Endothelial cell of hepatic sinusoid (primary cell): ENCODE measurements around the gene TMEM222.

Source experiments
- in situ Hi-C: cut with HindIII; loops from 2 replicates; pipeline ENCODE4 v1.10.0; 2017; ENCODE audit warnings: low sequenced_read_pairs

TMEM222 gene, protein sequence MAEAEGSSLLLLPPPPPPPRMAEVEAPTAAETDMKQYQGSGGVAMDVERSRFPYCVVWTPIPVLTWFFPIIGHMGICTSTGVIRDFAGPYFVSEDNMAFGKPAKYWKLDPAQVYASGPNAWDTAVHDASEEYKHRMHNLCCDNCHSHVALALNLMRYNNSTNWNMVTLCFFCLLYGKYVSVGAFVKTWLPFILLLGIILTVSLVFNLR

DNA sequence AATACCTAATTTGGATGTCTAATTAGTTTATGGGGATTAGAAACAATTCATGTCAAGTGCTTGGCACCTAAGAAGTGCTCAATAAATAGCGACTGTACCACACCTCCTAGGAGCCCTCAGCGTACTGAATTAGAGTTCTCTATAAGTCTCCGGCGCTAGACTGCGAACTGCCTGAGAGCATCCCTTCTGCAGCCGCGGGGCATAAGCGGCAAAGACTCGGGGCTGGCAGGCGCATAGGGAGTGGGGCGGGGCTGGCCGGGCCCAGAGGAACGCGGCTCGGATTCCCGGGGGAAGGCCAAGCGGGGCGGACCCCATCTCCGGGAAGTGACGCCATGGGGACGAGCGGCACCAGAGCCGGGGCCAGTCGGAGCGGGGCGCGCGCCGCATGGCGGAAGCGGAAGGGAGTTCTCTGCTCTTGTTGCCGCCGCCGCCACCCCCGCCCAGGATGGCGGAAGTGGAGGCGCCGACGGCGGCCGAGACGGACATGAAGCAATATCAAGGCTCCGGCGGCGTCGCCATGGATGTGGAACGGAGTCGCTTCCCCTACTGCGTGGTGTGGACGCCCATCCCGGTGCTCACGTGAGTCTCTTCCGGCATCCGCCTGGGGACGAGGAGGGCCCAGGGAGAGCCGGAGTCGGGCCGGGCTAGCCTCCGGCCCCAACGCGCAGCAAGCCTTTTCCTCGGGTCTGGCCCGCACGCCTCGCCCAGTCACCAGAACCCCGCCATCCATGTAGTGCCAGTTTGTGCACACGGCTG is at the start of gene TMEM222:
TSS of gene TMEM222 (plus strand) at position 351 of the 756 bp plus-strand sequence. CDS start at position 386, 35 bp downstream.
- in situ Hi-C loops, result no loop called here

DNA sequence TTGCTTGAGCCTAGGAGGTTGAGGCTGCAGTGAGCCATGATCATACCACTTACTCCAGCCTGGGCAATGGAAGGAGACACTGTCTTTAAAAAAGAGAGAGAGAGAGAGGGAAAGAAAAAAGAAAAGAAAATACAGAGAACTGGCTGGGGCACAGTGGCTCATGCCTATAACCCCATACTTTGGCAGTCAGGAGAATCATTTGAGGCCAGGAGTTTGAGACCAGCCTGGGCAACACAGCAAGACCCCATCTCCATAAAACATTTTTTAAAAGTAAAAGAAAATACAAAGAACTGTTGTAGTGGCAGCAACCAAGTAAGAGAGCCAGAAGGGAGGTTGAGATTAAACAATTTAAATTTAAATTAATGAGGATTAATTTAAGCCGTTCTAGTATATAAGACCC is 47.8 kb upstream of the TMEM222 start:
- in situ Hi-C loops, result no loop called here

DNA sequence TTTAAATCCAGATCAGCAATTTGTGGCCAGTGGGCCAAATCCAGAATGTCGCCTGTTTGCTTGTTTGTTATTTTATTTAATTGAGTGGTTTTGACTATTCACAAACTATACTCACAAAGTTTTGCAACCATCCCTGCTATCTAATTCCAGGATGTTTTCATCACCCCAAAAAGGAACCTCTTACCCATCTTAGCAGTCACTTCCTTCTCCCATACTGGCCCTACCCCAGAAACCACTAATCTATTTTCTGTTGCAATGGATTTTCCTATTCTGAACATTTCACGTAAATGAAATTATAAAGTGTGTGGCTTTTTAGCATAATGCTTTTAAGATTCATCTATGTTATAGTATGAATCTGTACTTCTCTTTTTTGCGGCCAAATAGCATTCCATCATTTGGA is 46.3 kb upstream of the TMEM222 start:
- in situ Hi-C loops, result loop anchor here (25.0 kb wide), 1 partner anchor 238 kb away; no protein-coding TSS in a partner anchor

DNA sequence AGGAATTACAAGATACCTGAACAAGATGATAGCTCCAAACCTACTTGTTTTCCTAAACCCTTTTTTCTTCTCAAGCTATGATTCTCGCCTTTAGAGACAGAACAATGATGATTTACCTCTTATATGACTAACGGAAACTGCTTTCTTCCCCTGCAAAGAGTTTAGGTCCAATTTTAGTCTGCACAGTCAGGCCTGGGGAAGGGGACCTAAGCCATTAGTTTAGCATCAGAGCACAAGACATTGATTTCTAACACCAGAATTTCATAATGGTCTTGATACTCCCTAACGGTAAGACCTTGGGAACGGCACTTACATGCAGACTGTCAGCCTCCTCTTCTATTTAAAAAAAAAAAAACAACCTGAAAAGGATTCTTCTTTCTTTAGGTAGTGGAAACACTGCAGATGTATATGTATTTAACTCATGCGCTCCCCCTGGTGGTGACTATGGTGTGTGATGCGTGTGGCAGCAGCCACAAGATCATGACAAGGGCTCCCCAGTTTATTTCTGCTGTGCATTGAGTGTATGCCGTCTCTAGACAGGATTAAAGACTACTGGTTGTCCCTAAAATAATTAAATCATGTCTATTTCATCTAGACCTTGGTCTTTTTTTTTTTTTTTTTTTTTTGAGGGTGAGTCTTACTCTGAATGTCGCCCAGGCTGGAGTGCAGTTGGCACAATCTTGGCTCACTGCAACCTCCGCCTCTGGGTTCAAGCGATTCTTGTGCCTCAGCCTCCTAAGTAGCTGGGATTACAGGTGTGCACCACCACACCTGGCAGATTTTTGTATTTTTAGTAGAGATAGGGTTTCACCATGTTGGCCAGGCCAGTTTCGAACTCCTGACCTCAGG is 37.3 kb upstream of the TMEM222 start:
- in situ Hi-C loops, result loop anchor here (25.0 kb wide), 1 partner anchor 247 kb away; no protein-coding TSS in a partner anchor

DNA sequence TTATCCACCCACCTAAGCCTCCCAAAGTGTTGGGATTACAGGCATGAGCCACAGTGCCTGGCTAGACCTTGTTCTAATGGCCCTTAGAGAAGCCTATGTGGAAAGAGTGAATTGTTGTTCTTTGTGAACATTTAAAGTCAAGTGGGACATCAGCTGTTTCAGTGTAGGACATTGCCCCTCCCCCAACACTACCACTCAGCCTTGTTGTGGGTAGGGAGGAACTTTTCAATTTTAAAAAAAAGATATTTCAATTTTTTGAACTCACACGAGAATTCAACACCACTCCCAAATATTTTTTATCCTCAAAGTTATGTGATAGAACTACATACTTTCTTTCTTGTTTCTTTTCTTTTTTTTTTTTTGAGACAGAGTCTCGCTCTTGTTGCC is 36.7 kb upstream of the TMEM222 start:
- in situ Hi-C loops, result loop anchor here (25.0 kb wide), 1 partner anchor 248 kb away; no protein-coding TSS in a partner anchor

DNA sequence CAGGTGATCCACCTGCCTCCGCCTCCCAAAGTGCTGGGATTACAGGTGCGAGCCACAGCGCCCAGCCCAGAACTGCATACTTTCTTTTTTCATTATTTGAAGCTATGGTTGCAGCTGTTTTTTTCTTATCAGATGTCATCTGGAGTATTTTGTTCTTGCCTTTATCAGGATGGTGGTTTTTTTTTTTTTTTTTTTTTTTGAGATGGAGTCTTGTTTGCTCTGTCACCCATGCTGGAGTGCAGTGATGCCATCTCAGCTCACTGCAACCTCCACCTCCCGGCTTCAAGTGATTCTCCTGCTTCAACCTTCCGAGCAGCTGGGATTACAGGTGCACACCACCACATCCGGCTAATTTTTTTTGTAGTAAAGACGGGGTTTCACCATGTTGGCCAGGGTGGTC is 36.1 kb upstream of the TMEM222 start:
- in situ Hi-C loops, result loop anchor here (25.0 kb wide), 1 partner anchor 249 kb away; no protein-coding TSS in a partner anchor

DNA sequence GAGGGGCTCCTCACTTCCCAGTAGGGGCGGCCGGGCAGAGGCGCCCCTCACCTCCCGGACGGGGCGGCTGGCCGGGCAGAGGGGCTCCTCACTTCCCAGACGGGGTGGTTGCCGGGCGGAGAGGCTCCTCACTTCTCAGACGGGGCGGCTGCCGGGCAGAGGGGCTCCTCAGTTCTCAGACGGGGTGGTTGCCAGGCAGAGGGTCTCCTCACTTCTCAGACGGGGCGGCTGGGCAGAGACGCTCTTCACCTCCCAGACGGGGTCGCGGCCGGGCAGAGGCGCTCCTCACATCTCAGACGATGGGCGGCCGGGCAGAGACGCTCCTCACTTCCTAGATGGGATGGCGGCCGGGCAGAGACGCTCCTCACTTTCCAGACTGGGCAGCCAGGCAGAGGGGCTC is 32.8 kb upstream of the TMEM222 start:
- in situ Hi-C loops, result loop anchor here (25.0 kb wide), 1 partner anchor 252 kb away; no protein-coding TSS in a partner anchor

DNA sequence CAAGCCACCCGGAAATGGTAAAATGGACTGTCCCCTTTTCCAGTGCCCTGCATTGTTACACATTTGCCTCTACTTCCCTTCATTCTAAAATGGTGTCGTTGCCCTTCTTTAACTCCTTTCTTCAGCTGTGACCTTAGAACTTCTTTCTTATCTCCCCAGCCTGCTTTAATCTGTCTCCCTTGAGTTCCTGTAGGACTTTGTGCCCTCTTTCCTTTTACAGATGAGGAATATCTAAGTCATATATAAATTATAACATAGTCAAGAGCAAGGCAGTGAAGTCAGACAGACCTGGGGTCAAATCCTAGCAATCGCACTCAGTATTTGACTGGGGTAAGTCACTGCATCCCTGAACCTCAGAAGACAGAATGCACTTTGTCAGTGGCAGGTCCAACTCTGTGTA is 31.4 kb upstream of the TMEM222 start:
- in situ Hi-C loops, result loop anchor here (25.0 kb wide), 1 partner anchor 253 kb away; no protein-coding TSS in a partner anchor

DNA sequence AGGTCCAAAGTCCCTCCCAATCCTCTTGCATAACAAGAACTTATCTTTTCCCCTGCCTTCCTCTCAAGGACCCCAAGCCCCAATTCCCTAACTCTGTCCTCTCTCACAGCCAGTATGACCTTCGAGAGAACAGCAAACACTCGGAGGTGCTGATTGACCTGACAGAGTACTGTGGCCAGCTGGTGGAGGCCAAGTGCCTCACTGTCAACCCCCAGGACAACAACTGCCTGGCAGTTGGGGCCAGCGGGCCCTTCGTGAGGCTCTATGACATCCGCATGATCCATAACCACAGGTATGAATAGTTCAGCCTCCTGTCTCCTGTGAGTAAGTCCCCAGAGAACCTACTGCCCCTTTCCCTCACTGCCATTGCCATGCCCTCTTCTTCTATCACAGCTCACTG is 29.9 kb upstream of the TMEM222 start:
- in situ Hi-C loops, result loop anchor here (25.0 kb wide), 1 partner anchor 255 kb away; no protein-coding TSS in a partner anchor

DNA sequence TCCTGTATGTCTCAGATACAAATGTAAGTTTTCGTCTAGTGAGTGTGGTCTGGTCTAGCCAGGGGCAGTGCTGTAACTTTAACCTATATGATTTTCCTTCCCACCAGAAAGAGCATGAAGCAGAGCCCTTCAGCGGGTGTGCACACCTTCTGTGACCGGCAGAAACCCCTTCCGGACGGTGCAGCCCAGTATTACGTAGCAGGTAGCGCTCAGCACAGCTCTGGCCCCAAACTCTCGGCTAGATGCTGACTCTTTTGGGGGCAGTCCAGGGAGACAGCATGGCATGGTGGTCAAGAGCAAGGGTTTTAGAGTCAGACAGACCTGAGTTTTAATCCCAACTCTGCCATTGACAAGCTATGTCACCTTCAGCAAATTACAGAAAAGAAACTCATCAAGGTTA is 28.0 kb upstream of the TMEM222 start:
- in situ Hi-C loops, result loop anchor here (25.0 kb wide), 1 partner anchor 257 kb away; no protein-coding TSS in a partner anchor

DNA sequence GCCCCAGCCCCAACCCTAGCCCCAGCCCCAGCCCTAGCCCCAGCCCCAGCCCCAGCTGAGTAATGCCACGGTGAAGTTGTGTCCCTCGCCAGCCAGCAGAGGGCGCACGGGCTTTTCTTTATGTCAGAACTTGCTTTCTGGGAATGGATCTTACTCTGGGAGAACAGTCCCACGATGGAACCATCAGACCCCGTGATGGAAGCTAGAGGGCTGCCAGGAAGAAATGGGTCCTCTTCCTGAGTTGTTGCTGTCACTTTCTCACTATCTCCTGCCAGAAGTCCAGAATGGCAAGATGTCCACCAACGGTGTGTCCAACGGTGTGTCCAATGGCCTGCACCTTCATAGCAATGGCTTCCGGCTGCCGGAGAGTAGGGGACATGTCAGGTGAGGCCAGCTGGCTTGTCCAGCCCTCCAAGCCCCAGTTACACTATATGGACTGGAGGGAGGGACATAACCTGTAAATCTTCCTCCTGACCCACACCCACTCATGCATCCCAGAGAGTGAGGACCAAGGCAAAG is 25.1 kb upstream of the TMEM222 start:
- in situ Hi-C loops, result loop anchor here (25.0 kb wide), 1 partner anchor 260 kb away; no protein-coding TSS in a partner anchor

DNA sequence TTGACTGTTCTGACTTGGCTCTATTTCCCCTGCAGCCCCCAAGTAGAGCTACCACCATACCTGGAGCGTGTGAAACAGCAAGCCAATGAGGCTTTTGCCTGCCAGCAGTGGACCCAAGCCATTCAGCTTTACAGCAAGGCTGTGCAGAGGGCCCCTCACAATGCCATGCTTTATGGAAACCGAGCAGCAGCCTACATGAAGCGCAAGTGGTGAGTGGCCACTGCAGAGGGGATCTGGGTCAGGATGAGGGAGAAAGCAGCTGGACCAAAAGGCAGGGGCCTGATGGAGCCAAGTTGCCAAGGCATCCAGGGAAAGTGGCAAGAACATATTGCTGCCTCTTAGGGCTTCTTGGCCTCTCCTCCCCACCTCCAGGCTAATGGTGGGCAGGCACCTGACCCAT is 24.1 kb upstream of the TMEM222 start:
- in situ Hi-C loops, result loop anchor here (25.0 kb wide), 1 partner anchor 261 kb away; no protein-coding TSS in a partner anchor

DNA sequence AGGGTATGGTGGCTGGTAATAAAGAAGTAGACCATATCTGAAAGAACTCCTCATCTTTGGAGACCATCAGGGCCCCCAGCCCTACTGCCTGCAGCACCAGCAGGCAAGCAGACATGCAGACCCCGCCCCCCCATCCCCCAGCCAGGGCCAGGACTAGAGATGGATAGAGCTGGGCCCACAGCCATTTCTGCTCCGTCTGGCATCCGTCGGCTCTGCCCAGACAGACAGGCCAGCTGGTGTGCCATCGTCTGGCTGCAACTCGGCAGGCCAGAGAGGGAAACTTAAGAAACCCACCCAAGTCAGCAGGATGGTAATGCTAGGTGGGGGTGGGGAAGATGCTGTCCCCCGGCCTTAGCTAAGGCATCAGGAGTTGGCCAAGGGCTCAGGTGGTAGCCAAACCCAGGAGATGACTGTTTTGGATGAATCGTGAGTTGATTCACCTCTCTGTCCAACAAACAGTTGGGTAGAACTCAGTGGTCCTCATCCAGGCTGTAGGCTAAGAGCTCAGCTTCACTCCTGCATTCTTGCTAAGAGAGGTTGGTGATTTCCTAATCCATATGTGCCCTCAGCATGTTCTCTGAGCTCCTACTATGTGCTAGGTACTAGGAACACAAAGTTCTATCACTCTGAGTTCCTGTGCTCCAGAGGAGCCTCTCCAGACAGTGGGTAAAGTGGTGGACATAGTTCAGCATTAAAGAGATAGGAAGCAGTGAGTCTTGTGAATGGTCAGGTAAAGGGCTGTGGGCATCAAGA is 23.2 kb upstream of the TMEM222 start:
- in situ Hi-C loops, result loop anchor here (25.0 kb wide), 1 partner anchor 262 kb away; no protein-coding TSS in a partner anchor

DNA sequence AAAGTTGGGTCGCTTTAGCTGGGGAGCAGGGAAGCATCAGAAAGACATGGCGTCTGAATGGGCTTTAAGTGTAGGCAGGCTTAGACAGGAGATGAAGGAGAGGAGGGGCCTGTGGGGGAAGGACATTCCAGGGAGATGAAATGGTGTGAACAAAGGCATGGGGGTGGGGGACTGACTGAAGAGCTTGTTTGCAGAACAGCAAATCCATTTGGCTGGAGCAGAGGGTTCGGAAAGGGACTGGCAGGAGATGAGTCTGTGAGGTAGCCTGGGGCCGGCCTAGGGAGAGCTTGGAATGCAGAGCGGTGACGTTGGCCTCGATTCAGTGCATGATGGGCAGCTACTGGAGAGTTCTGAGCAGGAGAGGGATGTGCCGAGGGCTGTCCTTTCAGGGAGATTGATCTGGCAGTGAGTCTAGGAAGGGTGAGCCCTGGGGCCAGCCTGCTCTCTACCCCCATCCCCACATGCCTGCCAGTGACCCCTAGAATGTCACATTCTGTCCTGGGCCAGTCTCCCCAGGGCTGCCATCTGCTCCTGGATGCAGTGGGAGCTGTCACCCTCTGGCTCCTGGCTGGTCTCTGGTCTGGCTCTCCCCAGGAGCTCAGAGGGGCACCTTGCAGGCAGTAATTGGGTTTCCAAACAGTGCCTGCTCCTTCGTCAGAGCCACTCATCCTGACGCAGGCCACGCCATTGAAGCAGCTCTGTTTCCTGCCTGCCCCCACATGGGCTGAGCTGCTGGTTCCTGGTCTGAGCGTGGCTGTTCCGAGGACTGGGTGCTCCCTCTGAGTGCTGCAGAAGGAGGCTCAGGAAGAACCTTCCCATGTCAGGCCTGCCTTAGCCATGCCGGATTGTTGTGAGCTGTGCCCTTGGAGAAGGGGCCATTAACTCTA is 22.3 kb upstream of the TMEM222 start:
- in situ Hi-C loops, result loop anchor here (25.0 kb wide), 1 partner anchor 262 kb away; no protein-coding TSS in a partner anchor

DNA sequence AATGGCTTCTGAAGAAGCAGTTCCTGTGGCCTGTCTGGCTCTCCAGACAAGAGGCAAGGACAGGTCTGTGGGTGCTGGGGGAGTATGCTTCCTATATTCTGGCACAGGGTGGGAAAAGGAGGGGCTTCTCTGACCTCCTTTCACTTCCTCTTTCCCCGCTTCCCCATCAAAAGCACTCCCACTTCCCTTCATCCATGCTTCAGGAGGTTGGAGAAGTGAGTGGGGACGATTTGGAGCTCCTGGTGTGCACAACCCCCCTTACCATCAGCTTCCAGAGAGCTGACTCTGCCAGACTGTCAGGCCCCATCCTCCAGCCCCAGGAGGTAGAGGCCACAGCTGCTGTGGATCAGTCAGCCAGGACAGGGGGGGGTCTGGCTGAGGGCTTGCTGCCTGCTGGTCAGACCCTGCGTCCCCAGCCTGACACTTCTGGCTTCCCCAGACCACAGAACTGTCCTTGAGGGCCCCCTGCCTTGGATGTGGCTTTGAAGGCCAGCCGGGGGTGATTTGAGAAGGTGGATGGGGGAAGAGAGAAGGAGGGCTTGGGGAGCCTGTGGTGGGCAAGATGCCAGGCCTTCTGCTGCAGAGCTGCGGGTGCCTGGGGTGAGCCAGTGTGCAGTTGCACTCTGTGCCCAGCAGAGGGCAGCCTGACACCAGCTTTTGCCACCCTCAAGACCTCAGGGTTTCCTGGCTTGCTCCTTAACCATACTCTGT is 21.5 kb upstream of the TMEM222 start:
- in situ Hi-C loops, result no loop called here

DNA sequence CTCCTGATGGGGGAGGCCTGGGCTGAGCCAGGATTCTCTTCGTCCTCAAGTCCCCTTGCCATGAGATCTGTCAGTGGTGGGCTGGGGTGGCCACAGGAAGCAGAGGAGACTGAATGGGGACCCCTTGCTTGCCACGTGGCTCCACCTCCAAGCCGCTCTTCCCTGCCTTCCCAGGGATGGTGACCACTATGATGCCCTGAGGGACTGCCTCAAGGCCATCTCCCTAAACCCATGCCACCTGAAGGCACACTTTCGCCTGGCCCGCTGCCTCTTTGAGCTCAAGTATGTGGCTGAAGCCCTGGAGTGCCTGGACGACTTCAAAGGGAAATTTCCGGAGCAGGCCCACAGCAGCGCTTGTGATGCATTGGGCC is 20.9 kb upstream of the TMEM222 start:
- in situ Hi-C loops, result no loop called here

DNA sequence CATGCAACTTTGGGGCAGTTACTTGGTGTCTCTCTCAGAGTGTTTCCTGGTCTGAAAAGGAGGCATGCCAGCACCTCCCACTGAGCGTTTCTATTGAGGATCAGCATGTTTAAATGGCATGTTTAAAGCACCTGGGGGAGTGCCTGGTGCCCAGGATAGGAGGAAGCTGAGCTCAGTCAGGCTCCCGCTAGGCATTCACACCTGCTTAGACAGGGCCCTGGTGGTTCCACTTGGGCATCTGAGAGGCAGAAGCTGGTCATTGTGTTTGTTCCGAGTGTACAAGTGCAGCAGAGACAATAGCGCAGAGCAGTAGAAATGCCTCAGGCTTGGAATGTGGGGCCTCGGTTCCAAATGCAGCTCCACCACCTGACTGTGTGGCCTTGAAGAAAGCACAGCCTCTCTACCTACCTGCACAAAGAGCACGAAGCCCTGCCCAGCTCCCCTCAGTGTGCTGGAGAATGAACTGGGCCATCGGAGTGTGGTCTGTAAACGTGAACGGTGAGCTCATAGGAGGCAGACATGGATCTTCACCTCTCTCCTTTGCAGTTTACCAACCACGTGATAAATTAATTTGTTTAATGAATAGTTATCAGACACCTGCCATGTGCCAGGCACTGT is 20.3 kb upstream of the TMEM222 start:
- in situ Hi-C loops, result no loop called here

DNA sequence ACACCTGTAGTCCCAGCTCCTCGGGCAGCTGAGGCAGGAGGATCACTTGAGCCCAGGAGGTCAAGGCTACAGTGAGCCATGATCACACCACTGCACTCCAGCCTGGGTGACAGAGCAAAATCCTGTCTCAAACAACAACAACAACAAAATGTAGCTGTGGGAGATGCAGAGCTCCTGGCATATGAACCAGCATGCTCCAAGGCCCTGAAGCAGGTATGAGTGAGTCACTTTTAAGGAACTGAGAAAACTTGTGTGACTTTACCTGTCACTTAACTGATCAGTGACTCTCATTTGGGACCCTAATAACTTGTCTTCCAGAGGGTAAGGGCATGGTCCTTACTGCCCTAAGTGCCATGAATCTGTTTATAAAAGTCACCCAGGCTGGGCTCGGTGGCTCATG is 19.4 kb upstream of the TMEM222 start:
- in situ Hi-C loops, result no loop called here
